Ovary (tissue), 3 donors: ENCODE data around the gene SMARCC1.
"Not testable (repeated sequence)": the region's sequence is repeated elsewhere in the genome, so short reads cannot be mapped to it uniquely, and the experiment has no call there.

Experiments
- CTCF ChIP-seq, 3 donors: fragments of 450-650 bp in 2 of 3; fragments of 200-600 bp in 1 of 3; IDR thresholded peaks; one replicate each; pipeline versions ENCODE4 v1.5.1 to v1.8.0; 2016 to 2022; ENCODE audit warnings: antibody characterized with exemption in 3 of 3, mild to moderate bottlenecking in 1 of 3
- POLR2A ChIP-seq: fragments of 450-650 bp; IDR thresholded peaks from one replicate; pipeline ENCODE4 v1.6.1; 2017; ENCODE audit warnings: antibody characterized with exemption, mild to moderate bottlenecking, moderate library complexity
- donor health status: DM: no; HTN: no; CAD: no.

GRCh38 chr3:47760207-47760606 is 21.5 kb downstream of the SMARCC1 start:
- TF ChIP-seq CTCF (IDR thresholded peaks at IDR 0.05); POLR2A: not testable (repeated sequence)
